Liver (tissue), 3 donors: ENCODE measurements around the gene NBEA.

Experiments
- GABPA ChIP-seq, 2 donors: IDR thresholded peaks in 1 of 2; conservative IDR thresholded peaks in 1 of 2; 2 replicates each; pipeline ENCODE4 v1.6.1; 2016; ENCODE audit warnings: antibody characterized with exemption in 2 of 2, mild to moderate bottlenecking in 1 of 2, moderate library complexity in 1 of 2
- JUND ChIP-seq, 2 donors: IDR thresholded peaks; 2 replicates each; pipeline ENCODE4 v1.6.1; 2016; ENCODE audit warnings: antibody characterized with exemption in 2 of 2
- RAD21 ChIP-seq, 2 donors: IDR thresholded peaks; 2 replicates each; pipeline ENCODE4 v1.6.1; 2016; ENCODE audit warnings: antibody characterized with exemption in 2 of 2, mild to moderate bottlenecking in 2 of 2
- TF ChIP-seq, protein P1 (sequence below): IDR thresholded peaks from 2 replicates; pipeline ENCODE4 v1.6.1; 2016; ENCODE audit warnings: antibody characterized with exemption
- TF ChIP-seq, protein P2 (sequence below): fragments of 150-350 bp; IDR thresholded peaks from 2 replicates; pipeline ENCODE4 v1.5.1; 2017; ENCODE audit warnings: improper control_type of control experiment, low read depth, low read length; ENCODE audit not compliant: missing input control
- donor health status: healthy.
- donor health status: healthy.

DNA sequence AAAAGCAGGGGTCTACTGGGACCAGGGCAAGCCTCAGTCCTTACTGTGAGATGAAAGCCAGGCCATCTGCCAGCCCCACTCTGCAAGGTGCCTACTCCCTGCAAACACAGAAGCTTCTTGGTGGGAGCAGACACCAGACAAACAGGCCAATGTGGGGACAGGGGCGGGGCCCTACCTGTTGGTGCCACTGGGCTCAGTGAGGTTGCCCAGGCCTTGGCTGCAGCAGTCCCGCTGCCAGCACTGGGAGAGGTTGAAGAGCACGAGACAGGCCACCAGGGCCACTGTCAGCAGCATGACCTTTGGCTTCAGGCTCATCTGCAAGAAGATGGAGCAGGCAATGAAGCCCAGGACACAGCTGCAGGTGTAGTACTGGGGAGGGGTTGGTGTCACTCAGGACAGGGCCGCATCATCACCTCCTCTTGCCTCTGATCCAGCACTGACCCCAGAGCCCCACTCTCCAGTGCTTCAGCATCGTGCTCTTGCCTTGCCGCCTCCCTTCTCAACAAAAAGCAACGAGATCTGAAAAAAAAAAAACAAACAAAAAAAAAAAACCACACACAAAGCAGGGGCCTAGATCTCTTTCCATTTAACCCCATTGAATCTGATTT, 72.6 kb downstream of the NBEA start:
- TF ChIP-seq, protein P1, sequence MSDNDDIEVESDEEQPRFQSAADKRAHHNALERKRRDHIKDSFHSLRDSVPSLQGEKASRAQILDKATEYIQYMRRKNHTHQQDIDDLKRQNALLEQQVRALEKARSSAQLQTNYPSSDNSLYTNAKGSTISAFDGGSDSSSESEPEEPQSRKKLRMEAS, result no peak
- TF ChIP-seq, protein P2, sequence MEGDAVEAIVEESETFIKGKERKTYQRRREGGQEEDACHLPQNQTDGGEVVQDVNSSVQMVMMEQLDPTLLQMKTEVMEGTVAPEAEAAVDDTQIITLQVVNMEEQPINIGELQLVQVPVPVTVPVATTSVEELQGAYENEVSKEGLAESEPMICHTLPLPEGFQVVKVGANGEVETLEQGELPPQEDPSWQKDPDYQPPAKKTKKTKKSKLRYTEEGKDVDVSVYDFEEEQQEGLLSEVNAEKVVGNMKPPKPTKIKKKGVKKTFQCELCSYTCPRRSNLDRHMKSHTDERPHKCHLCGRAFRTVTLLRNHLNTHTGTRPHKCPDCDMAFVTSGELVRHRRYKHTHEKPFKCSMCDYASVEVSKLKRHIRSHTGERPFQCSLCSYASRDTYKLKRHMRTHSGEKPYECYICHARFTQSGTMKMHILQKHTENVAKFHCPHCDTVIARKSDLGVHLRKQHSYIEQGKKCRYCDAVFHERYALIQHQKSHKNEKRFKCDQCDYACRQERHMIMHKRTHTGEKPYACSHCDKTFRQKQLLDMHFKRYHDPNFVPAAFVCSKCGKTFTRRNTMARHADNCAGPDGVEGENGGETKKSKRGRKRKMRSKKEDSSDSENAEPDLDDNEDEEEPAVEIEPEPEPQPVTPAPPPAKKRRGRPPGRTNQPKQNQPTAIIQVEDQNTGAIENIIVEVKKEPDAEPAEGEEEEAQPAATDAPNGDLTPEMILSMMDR, result no peak
- TF ChIP-seq JUND (IDR thresholded peaks at IDR 0.05), result no peak
- TF ChIP-seq RAD21 (IDR thresholded peaks at IDR 0.05), result no peak
- no peak for TF ChIP-seq GABPA (IDR thresholded peaks at IDR 0.05 in 1 of 2, conservative IDR thresholded peaks at IDR 0.05 in 1 of 2)
